IMR-90 (cell line): ENCODE data around the gene BTBD17. TPM values are rescaled to one million over a fixed set of nuclear protein-coding genes. Genes with fewer than 3 reads are reported as not detected.

ENCODE experiments used
- ATAC-seq: fragments of 200-7000 bp; cut with Tn5 transposase; 2 replicates; pipeline ENCODE4 v1.9.1; 2020; ENCODE audit warnings: low read depth, mild to moderate bottlenecking, moderate library complexity
- BruUV-seq: library from RNA; stranded (reverse); fragments of 400-500 nt; replicated peaks from 2 replicates; lab custom pipeline; 2021; lab: Mats Ljungman, UMichigan
- CTCF ChIA-PET: fragments of 300-600 bp; formaldehyde crosslinking; extraction: SDS; loops from one replicate; lab custom pipeline; 2021; ENCODE audit warnings: antibody characterized with exemption; lab: Yijun Ruan, JAX
- POLR2A ChIA-PET: fragments of 300-600 bp; sonication (Branson Sonifier 250); formaldehyde crosslinking; loops from one replicate; lab custom pipeline; 2022; ENCODE audit warnings: antibody characterized with exemption; ENCODE audit not compliant: unreplicated experiment; lab: Charles Lee
- DNase-seq: peaks from one replicate; pipeline ENCODE4 v3.0.0; 2013
- H2AFZ ChIP-seq: replicated peaks from 2 replicates; pipeline ENCODE3; 2013; ENCODE audit warnings: low read length, mild to moderate bottlenecking; ENCODE audit not compliant: poor library complexity
- H2AK5ac ChIP-seq: 2 replicates; pipeline ENCODE4 v1.6.1; 2013; ENCODE audit warnings: low read depth, low read length, inconsistent platforms
- H2AK9ac ChIP-seq: replicated peaks from 2 replicates; pipeline ENCODE3; 2013; ENCODE audit warnings: mild to moderate bottlenecking, low read depth, low read length, moderate library complexity; ENCODE audit not compliant: poor library complexity
- H2BK120ac ChIP-seq: 2 replicates; pipeline ENCODE4 v1.6.1; 2013; ENCODE audit warnings: low read depth, low read length, inconsistent platforms
- H2BK15ac ChIP-seq: 3 replicates; pipeline ENCODE4 v1.6.1; 2013; ENCODE audit warnings: low read depth, low read length, inconsistent platforms
- H2BK20ac ChIP-seq: 2 replicates; pipeline ENCODE4 v1.6.1; 2013; ENCODE audit warnings: low read depth, mild to moderate bottlenecking, inconsistent platforms, low read length, moderate library complexity
- H2BK5ac ChIP-seq: 2 replicates; pipeline ENCODE4 v1.6.1; 2013; ENCODE audit warnings: mild to moderate bottlenecking, low read depth, low read length, inconsistent platforms; ENCODE audit not compliant: poor library complexity, severe bottlenecking
- H3K14ac ChIP-seq: replicated peaks from 2 replicates; pipeline ENCODE4 v1.6.1; 2013; ENCODE audit warnings: low read depth, low read length, inconsistent platforms
- H3K18ac ChIP-seq: 2 replicates; pipeline ENCODE4 v1.6.1; 2013; ENCODE audit warnings: low read depth, low read length, control low read depth
- H3K23ac ChIP-seq: 2 replicates; pipeline ENCODE4 v1.6.1; 2013; ENCODE audit warnings: low read depth, low read length, inconsistent platforms
- H3K27ac ChIP-seq: 2 replicates; pipeline ENCODE4 v1.5.1; 2013; ENCODE audit warnings: mild to moderate bottlenecking, control low read depth, low read length; ENCODE audit not compliant: insufficient read depth
- H3K27me3 ChIP-seq: 2 replicates; pipeline ENCODE4 v1.6.1; 2013; ENCODE audit warnings: low read length; ENCODE audit not compliant: control insufficient read depth, insufficient read depth
- H3K36me3 ChIP-seq: 2 replicates; pipeline ENCODE4 v1.6.1; 2013; ENCODE audit warnings: low read length, mixed read lengths; ENCODE audit not compliant: control insufficient read depth, insufficient read depth
- H3K4ac ChIP-seq: 2 replicates; pipeline ENCODE4 v1.6.1; 2013; ENCODE audit warnings: low read depth, low read length, inconsistent platforms
- H3K4me1 ChIP-seq: 2 replicates; pipeline ENCODE4 v1.6.1; 2013; ENCODE audit warnings: low read length, mixed read lengths; ENCODE audit not compliant: control insufficient read depth, insufficient read depth
- H3K4me2 ChIP-seq: 2 replicates; pipeline ENCODE4 v1.6.1; 2013; ENCODE audit warnings: low read depth, mild to moderate bottlenecking, control low read depth, low read length, moderate library complexity
- H3K4me3 ChIP-seq: 2 replicates; pipeline ENCODE4 v1.5.1; 2013; ENCODE audit warnings: low read depth, mild to moderate bottlenecking, control low read depth, low read length, moderate library complexity; ENCODE audit not compliant: insufficient read depth
- H3K56ac ChIP-seq: 2 replicates; pipeline ENCODE4 v1.6.1; 2013; ENCODE audit warnings: low read length, inconsistent platforms; ENCODE audit not compliant: insufficient read depth; ENCODE audit errors: extremely low read depth
- H3K79me1 ChIP-seq, 2 experiments: 2 replicates each; pipeline ENCODE4 v1.6.1; 2013; ENCODE audit warnings: low read length in 2 of 2, inconsistent platforms in 1 of 2, low read depth in 1 of 2
- H3K9ac ChIP-seq: 2 replicates; pipeline ENCODE4 v1.6.1; 2013; ENCODE audit warnings: low read depth, low read length, control low read depth
- H3K9me1 ChIP-seq: 2 replicates; pipeline ENCODE4 v1.6.1; 2013; ENCODE audit warnings: low read length, inconsistent platforms; ENCODE audit not compliant: insufficient read depth
- H3K9me3 ChIP-seq: 2 replicates; pipeline ENCODE4 v1.6.1; 2013; ENCODE audit warnings: low read length; ENCODE audit not compliant: control insufficient read depth, insufficient read depth
- H4K20me1 ChIP-seq: 2 replicates; pipeline ENCODE4 v1.6.1; 2013; ENCODE audit warnings: low read length, inconsistent platforms; ENCODE audit not compliant: insufficient read depth
- H4K5ac ChIP-seq: 2 replicates; pipeline ENCODE4 v1.6.1; 2013; ENCODE audit warnings: mild to moderate bottlenecking, low read depth, low read length, control low read depth
- H4K8ac ChIP-seq, 2 experiments: 2 replicates each; pipeline ENCODE4 v1.6.1; 2013; ENCODE audit warnings: low read depth in 2 of 2, low read length in 2 of 2, control low read depth in 1 of 2, inconsistent platforms in 1 of 2
- H4K91ac ChIP-seq: 2 replicates; pipeline ENCODE4 v1.6.1; 2013; ENCODE audit warnings: low read depth, low read length, inconsistent platforms; ENCODE audit not compliant: insufficient read depth
- BHLHE40 ChIP-seq: fragments of 150-350 bp; IDR thresholded peaks from 2 replicates; pipeline ENCODE4 v1.6.1; 2016; ENCODE audit warnings: mild to moderate bottlenecking, low read depth, low read length
- CEBPB ChIP-seq: IDR thresholded peaks from 2 replicates; pipeline ENCODE4 v1.6.1; 2012; ENCODE audit warnings: low read depth, low read length, improper control_type of control experiment
- CHD1 ChIP-seq: IDR thresholded peaks from 2 replicates; pipeline ENCODE4 v1.6.1; 2012; ENCODE audit warnings: low read depth, low read length, improper control_type of control experiment
- FOS ChIP-seq: fragments of 150-350 bp; IDR thresholded peaks from 2 replicates; pipeline ENCODE4 v1.6.1; 2016; ENCODE audit warnings: low read depth, low read length
- MAFK ChIP-seq: IDR thresholded peaks from 2 replicates; pipeline ENCODE4 v1.6.1; 2012; ENCODE audit warnings: low read depth, low read length, improper control_type of control experiment
- MXI1 ChIP-seq: IDR thresholded peaks from 2 replicates; pipeline ENCODE4 v1.6.1; 2012; ENCODE audit warnings: low read depth, mild to moderate bottlenecking, low read length, moderate library complexity, borderline replicate concordance
- NFE2L2 ChIP-seq: fragments of 150-350 bp; IDR thresholded peaks from 2 replicates; pipeline ENCODE4 v1.6.1; 2016; ENCODE audit warnings: low read depth, mild to moderate bottlenecking, low read length
- RAD21 ChIP-seq: IDR thresholded peaks from 2 replicates; pipeline ENCODE4 v1.6.1; 2012; ENCODE audit warnings: low read length, improper control_type of control experiment
- RCOR1 ChIP-seq: IDR thresholded peaks from 2 replicates; pipeline ENCODE4 v1.6.1; 2012; ENCODE audit warnings: mild to moderate bottlenecking, low read length, improper control_type of control experiment; ENCODE audit not compliant: insufficient replicate concordance
- RFX5 ChIP-seq: IDR thresholded peaks from 2 replicates; pipeline ENCODE4 v1.8.0; 2012; ENCODE audit warnings: low read depth, mild to moderate bottlenecking, low read length, moderate library complexity
- WGBS, 2 experiments: methylation state at CpG; one replicate each; pipeline versions ENCODE4 v1.1.5 to v1.1.7; 2013; ENCODE audit warnings: missing lambda C conversion rate in 2 of 2; ENCODE audit not compliant: insufficient read length in 1 of 2; ENCODE audit errors: extremely low coverage in 2 of 2; 5-methylcytosine and 5-hydroxymethylcytosine counted together
- dilution Hi-C: fragments of 300-500 bp; cut with HindIII; formaldehyde crosslinking; loops from one replicate; pipeline ENCODE4 v1.14.3; 2018; ENCODE audit warnings: low sequenced_read_pairs; ENCODE audit not compliant: unreplicated experiment
- in situ Hi-C: fragments of 300-500 bp; cut with MboI; formaldehyde crosslinking; loops from 3 replicates; pipeline ENCODE4 v1.14.3; 2019; ENCODE audit warnings: low sequenced_read_pairs, inconsistent platforms, mixed read lengths
- intact Hi-C: fragments of 100-400 bp; cut with micrococcal nuclease; formaldehyde crosslinking; loops from 2 replicates; pipeline ENCODE4 v1.10.0; 2022
- polyA plus RNA-seq, 3 experiments: library from polyadenylated mRNA; depleted of rRNA; stranded (reverse); fragments of >200 nt; gene quantifications; 2 replicates each; pipeline ENCODE4 v1.2.3, GENCODE V29; 2012; ENCODE audit warnings: low replicate concordance in 1 of 3
- total RNA-seq: library from RNA; depleted of rRNA; stranded (reverse); fragments of >200 nt; gene quantifications from 2 replicates; pipeline ENCODE4 v1.2.3, GENCODE V29; 2012
- TF ChIP-seq, protein P1 (sequence below): conservative IDR thresholded peaks from 2 replicates; pipeline ENCODE4 v1.5.1; 2012; ENCODE audit warnings: mild to moderate bottlenecking, low read depth, low read length, improper control_type of control experiment
- TF ChIP-seq, protein P2 (sequence below): fragments of 150-350 bp; IDR thresholded peaks from 2 replicates; pipeline ENCODE4 v1.6.1; 2016; ENCODE audit warnings: low read depth, mild to moderate bottlenecking, low read length, moderate library complexity, borderline replicate concordance

BTBD17 gene
- total and polyA plus RNA-seq, 2 of the 4 experiments (the other 2 are of a cell fraction) = not detected

DNA sequence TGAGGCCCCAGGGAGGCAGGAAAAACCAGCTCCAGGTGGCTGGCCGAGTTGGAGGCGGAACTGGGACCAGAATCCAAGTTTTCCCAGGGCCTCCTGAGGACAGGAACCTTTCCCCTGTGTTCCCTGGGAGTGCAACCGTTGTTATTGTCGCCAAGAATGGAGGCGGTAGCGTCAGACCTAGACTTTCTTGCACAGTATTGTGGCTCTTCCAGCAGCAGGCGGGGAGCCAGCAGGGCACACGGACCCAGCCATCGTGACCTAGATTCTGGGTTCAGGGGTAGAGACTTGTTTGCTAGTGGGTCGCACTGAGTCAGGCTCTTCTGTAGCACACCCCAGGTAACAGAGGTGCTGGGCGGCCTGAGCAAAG is 36.3 kb downstream of the BTBD17 start:
- H2BK15ac ChIP-seq = no peak overlapping the region
- H3K79me1 ChIP-seq = no peaks in the 10 kb centered on the region
- H3K27ac ChIP-seq = no peak overlapping the region
- no TSS peak for BruUV-seq
- no peak overlapping the region for H2AFZ ChIP-seq
- no peaks in the 10 kb centered on the region for H3K36me3 ChIP-seq
- WGBS, 2 experiments = 0% methylated on average over 3 of the region's 11 CpGs; no CpG with 5 or more reads in 1 of the 2 experiments
- DNase-seq = no peak
- no peak overlapping the region for H4K8ac ChIP-seq
- H3K4me3 ChIP-seq = no peak overlapping the region
- no peak overlapping the region for H3K18ac ChIP-seq
- intact Hi-C loops = no loop called here
- TF ChIP-seq CHD1 (no peak), MXI1 (no peak), CEBPB (no peak), RCOR1 (no peak), BHLHE40 (no peak), MAFK (no peak), RFX5 (no peak), RAD21 (no peak), FOS (no peak), NFE2L2 (no peak)
- TF ChIP-seq, protein P1, sequence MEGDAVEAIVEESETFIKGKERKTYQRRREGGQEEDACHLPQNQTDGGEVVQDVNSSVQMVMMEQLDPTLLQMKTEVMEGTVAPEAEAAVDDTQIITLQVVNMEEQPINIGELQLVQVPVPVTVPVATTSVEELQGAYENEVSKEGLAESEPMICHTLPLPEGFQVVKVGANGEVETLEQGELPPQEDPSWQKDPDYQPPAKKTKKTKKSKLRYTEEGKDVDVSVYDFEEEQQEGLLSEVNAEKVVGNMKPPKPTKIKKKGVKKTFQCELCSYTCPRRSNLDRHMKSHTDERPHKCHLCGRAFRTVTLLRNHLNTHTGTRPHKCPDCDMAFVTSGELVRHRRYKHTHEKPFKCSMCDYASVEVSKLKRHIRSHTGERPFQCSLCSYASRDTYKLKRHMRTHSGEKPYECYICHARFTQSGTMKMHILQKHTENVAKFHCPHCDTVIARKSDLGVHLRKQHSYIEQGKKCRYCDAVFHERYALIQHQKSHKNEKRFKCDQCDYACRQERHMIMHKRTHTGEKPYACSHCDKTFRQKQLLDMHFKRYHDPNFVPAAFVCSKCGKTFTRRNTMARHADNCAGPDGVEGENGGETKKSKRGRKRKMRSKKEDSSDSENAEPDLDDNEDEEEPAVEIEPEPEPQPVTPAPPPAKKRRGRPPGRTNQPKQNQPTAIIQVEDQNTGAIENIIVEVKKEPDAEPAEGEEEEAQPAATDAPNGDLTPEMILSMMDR = no peak
- TF ChIP-seq, protein P2, sequence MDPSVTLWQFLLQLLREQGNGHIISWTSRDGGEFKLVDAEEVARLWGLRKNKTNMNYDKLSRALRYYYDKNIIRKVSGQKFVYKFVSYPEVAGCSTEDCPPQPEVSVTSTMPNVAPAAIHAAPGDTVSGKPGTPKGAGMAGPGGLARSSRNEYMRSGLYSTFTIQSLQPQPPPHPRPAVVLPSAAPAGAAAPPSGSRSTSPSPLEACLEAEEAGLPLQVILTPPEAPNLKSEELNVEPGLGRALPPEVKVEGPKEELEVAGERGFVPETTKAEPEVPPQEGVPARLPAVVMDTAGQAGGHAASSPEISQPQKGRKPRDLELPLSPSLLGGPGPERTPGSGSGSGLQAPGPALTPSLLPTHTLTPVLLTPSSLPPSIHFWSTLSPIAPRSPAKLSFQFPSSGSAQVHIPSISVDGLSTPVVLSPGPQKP = no peak
- no peak overlapping the region for H3K23ac ChIP-seq
- H4K20me1 ChIP-seq = no peaks in the 10 kb centered on the region
- no peak overlapping the region for H2AK9ac ChIP-seq
- ChIA-PET POLR2A (no interaction called here), CTCF (no interaction called here)
- no peaks in the 10 kb centered on the region for H3K9me1 ChIP-seq
- H3K4ac ChIP-seq = no peak overlapping the region
- H3K27me3 ChIP-seq = peaks cover 8% of the 10 kb centered on the region
- dilution Hi-C loops = no loop called here
- no peak overlapping the region for H2BK5ac ChIP-seq
- no peak for ATAC-seq
- peaks cover 2% of the 10 kb centered on the region; the same call in 1 of the 2 replicates for H3K9me3 ChIP-seq
- H2BK20ac ChIP-seq = no peak overlapping the region
- H3K4me2 ChIP-seq = no peak overlapping the region
- no peak overlapping the region for H2AK5ac ChIP-seq
- H3K14ac ChIP-seq = no peak overlapping the region
- in situ Hi-C loops = no loop called here
- H4K5ac ChIP-seq = no peak overlapping the region
- no peak overlapping the region for H4K91ac ChIP-seq
- no peak overlapping the region for H3K56ac ChIP-seq
- no peak overlapping the region for H2BK120ac ChIP-seq
- no peaks in the 10 kb centered on the region for H3K4me1 ChIP-seq
- H3K9ac ChIP-seq = no peak overlapping the region
